ENCODE results near the gene SSTR5.
"Not testable (repeated sequence)": the region's sequence is repeated elsewhere in the genome, so short reads cannot be mapped to it uniquely, and the experiment has no call there.

SSTR5 gene

GRCh38 chr16:1072526-1073261 is at the start of gene SSTR5:
Gene SSTR5 (plus strand): TSS chr16:1072747. CDS start chr16:1078869, 6,122 bp downstream.
- no peak for DNase-seq

- DNase-seq = no peak
Observed at GRCh38 chr16:1024138-1024537, 48.4 kb upstream of the SSTR5 start.

GRCh38 chr16:1025183-1025809 is 47.3 kb upstream of the SSTR5 start:
- DNase-seq = not testable (repeated sequence)

GRCh38 chr16:1026057-1026783 is 46.3 kb upstream of the SSTR5 start:
- no peak for DNase-seq

- DNase-seq = no peak
Observed at GRCh38 chr16:1026784-1027500, 45.6 kb upstream of the SSTR5 start.

- no peak for DNase-seq
Observed at GRCh38 chr16:1027501-1027815, 45.1 kb upstream of the SSTR5 start.

GRCh38 chr16:1028056-1028455 is 44.5 kb upstream of the SSTR5 start:
- DNase-seq = no peak

GRCh38 chr16:1028524-1029258 is 43.9 kb upstream of the SSTR5 start:
- no peak for DNase-seq

GRCh38 chr16:1029259-1029545 is 43.3 kb upstream of the SSTR5 start:
- no peak for DNase-seq

GRCh38 chr16:1030473-1030901 is 42.1 kb upstream of the SSTR5 start:
- no peak for DNase-seq

GRCh38 chr16:1031666-1032065 is 40.9 kb upstream of the SSTR5 start:
- DNase-seq = no peak

GRCh38 chr16:1032607-1033006 is 39.9 kb upstream of the SSTR5 start:
- DNase-seq = no peak

GRCh38 chr16:1033128-1033679 is 39.3 kb upstream of the SSTR5 start:
- DNase-seq = no peak

GRCh38 chr16:1034230-1035065 is 38.1 kb upstream of the SSTR5 start:
- no peak for DNase-seq

GRCh38 chr16:1035066-1035415 is 37.5 kb upstream of the SSTR5 start:
- no peak for DNase-seq

- DNase-seq = no peak
Observed at GRCh38 chr16:1036166-1036565, 36.4 kb upstream of the SSTR5 start.

GRCh38 chr16:1036726-1037393 is 35.7 kb upstream of the SSTR5 start:
- DNase-seq = no peak

GRCh38 chr16:1037394-1038257 is 34.9 kb upstream of the SSTR5 start:
- DNase-seq = no peak

- DNase-seq = no peak
Observed at GRCh38 chr16:1038932-1039331, 33.6 kb upstream of the SSTR5 start.

GRCh38 chr16:1039762-1040161 is 32.8 kb upstream of the SSTR5 start:
- DNase-seq = no peak

All from activated effector memory CD4-positive, alpha-beta T cell treated with Interleukin-2 at 50 U/mL for 16 hours (primary cell).